IPS-20b (cell line): Measurements from ENCODE around the gene ZEB1.

Source experiments
- H3K27ac ChIP-seq: one replicate; pipeline ENCODE4 v1.5.1; 2013; ENCODE audit warnings: low read length
- H3K27me3 ChIP-seq: 2 replicates; pipeline ENCODE4 v1.6.1; 2013; ENCODE audit warnings: mild to moderate bottlenecking, low read length, inconsistent platforms; ENCODE audit not compliant: insufficient read depth
- H3K36me3 ChIP-seq: 2 replicates; pipeline ENCODE4 v1.6.1; 2013; ENCODE audit warnings: low read depth, mild to moderate bottlenecking, inconsistent platforms, low read length, moderate library complexity; ENCODE audit not compliant: insufficient read depth
- H3K4me1 ChIP-seq: 2 replicates; pipeline ENCODE4 v1.6.1; 2013; ENCODE audit warnings: mild to moderate bottlenecking, control low read depth, inconsistent platforms, low read length, moderate library complexity; ENCODE audit not compliant: insufficient read depth
- H3K4me3 ChIP-seq: 2 replicates; pipeline ENCODE4 v1.5.1; 2013; ENCODE audit warnings: mild to moderate bottlenecking, low read length, inconsistent platforms
- H3K9ac ChIP-seq: 2 replicates; pipeline ENCODE4 v1.6.1; 2013; ENCODE audit warnings: low read depth, mild to moderate bottlenecking, inconsistent platforms, low read length, moderate library complexity
- H3K9me3 ChIP-seq: 2 replicates; pipeline ENCODE4 v1.6.1; 2013; ENCODE audit warnings: mild to moderate bottlenecking, low read depth, low read length, inconsistent platforms; ENCODE audit not compliant: insufficient read depth

Gene ZEB1

GRCh38 chr10:31476088-31476487, 157.1 kb downstream of the ZEB1 start:
- Histone ChIP-seq H3K9ac (no peak overlapping the region), H3K27ac (no peak overlapping the region), H3K36me3 (no peaks in the 10 kb centered on the region), H3K9me3 (0 out of 2 replicates have a peak, but pooled peaks cover 8% of the 10 kb centered on the region), H3K4me3 (no peak overlapping the region), H3K4me1 (no peaks in the 10 kb centered on the region), H3K27me3 (no peaks in the 10 kb centered on the region)

GRCh38 chr10:31477584-31477983, 158.6 kb downstream of the ZEB1 start:
- no peaks in the 10 kb centered on the region for H3K36me3 ChIP-seq
- no peaks in the 10 kb centered on the region for H3K4me1 ChIP-seq
- H3K9me3 ChIP-seq, result 0 out of 2 replicates have a peak, but pooled peaks cover 8% of the 10 kb centered on the region
- no peak overlapping the region for H3K9ac ChIP-seq
- H3K27ac ChIP-seq, result no peak overlapping the region
- H3K4me3 ChIP-seq, result no peak overlapping the region
- no peaks in the 10 kb centered on the region for H3K27me3 ChIP-seq

GRCh38 chr10:31479752-31480151, 160.7 kb downstream of the ZEB1 start:
- Histone ChIP-seq H3K9ac (no peak overlapping the region), H3K9me3 (0 out of 2 replicates have a peak, but pooled peaks cover 8% of the 10 kb centered on the region), H3K4me1 (no peaks in the 10 kb centered on the region), H3K36me3 (no peaks in the 10 kb centered on the region), H3K27ac (no peak overlapping the region), H3K27me3 (no peaks in the 10 kb centered on the region), H3K4me3 (no peak overlapping the region)

GRCh38 chr10:31483546-31483945, 164.5 kb downstream of the ZEB1 start:
- Histone ChIP-seq H3K36me3 (no peaks in the 10 kb centered on the region), H3K27me3 (no peaks in the 10 kb centered on the region), H3K27ac (no peak overlapping the region), H3K4me1 (no peaks in the 10 kb centered on the region), H3K9me3 (no peaks in the 10 kb centered on the region), H3K9ac (no peak overlapping the region), H3K4me3 (no peak overlapping the region)

GRCh38 chr10:31484431-31485135, 165.6 kb downstream of the ZEB1 start:
- H3K4me3 ChIP-seq, result no peak overlapping the region
- no peak overlapping the region for H3K9ac ChIP-seq
- no peaks in the 10 kb centered on the region for H3K36me3 ChIP-seq
- H3K27me3 ChIP-seq, result no peaks in the 10 kb centered on the region
- H3K9me3 ChIP-seq, result no peaks in the 10 kb centered on the region
- H3K27ac ChIP-seq, result no peak overlapping the region
- H3K4me1 ChIP-seq, result no peaks in the 10 kb centered on the region

- no peak overlapping the region for H3K9ac ChIP-seq
- no peaks in the 10 kb centered on the region for H3K36me3 ChIP-seq
- no peaks in the 10 kb centered on the region for H3K27me3 ChIP-seq
- no peaks in the 10 kb centered on the region for H3K9me3 ChIP-seq
- no peaks in the 10 kb centered on the region; the same call in 1 of the 2 replicates for H3K4me1 ChIP-seq
- no peak overlapping the region for H3K4me3 ChIP-seq
- no peak overlapping the region for H3K27ac ChIP-seq
Measured at GRCh38 chr10:31490858-31491504, 172.0 kb downstream of the ZEB1 start.

- Histone ChIP-seq H3K27me3 (no peaks in the 10 kb centered on the region), H3K27ac (no peak overlapping the region), H3K9me3 (peaks cover 30% of the 10 kb centered on the region), H3K4me1 (no peaks in the 10 kb centered on the region), H3K9ac (no peak overlapping the region), H3K4me3 (no peak overlapping the region), H3K36me3 (no peaks in the 10 kb centered on the region)
Measured at GRCh38 chr10:31507427-31507826, 188.4 kb downstream of the ZEB1 start.

GRCh38 chr10:31508234-31508633, 189.2 kb downstream of the ZEB1 start:
- H3K36me3 ChIP-seq, result no peaks in the 10 kb centered on the region

GRCh38 chr10:31508882-31509281, 189.9 kb downstream of the ZEB1 start:
- Histone ChIP-seq H3K27ac (no peak overlapping the region), H3K4me1 (no peaks in the 10 kb centered on the region), H3K27me3 (no peaks in the 10 kb centered on the region), H3K36me3 (no peaks in the 10 kb centered on the region), H3K9ac (no peak overlapping the region), H3K4me3 (no peak overlapping the region), H3K9me3 (peaks cover 30% of the 10 kb centered on the region)

More at GRCh38 chr10:31508234-31508633, 189.2 kb downstream of the ZEB1 start:
- Histone ChIP-seq H3K4me1 (no peaks in the 10 kb centered on the region), H3K4me3 (no peak overlapping the region), H3K27ac (no peak overlapping the region), H3K9me3 (peaks cover 30% of the 10 kb centered on the region), H3K27me3 (no peaks in the 10 kb centered on the region), H3K9ac (no peak overlapping the region)

- no peak overlapping the region for H3K9ac ChIP-seq
- H3K36me3 ChIP-seq, result no peaks in the 10 kb centered on the region
- no peaks in the 10 kb centered on the region for H3K27me3 ChIP-seq
- no peaks in the 10 kb centered on the region for H3K4me1 ChIP-seq
- H3K27ac ChIP-seq, result no peak overlapping the region
- H3K4me3 ChIP-seq, result no peak overlapping the region
- peaks cover 29% of the 10 kb centered on the region for H3K9me3 ChIP-seq
Measured at GRCh38 chr10:31509989-31510388, 191.0 kb downstream of the ZEB1 start.

GRCh38 chr10:31515116-31515515, 196.1 kb downstream of the ZEB1 start:
- Histone ChIP-seq H3K9me3 (no peaks in the 10 kb centered on the region), H3K9ac (no peak overlapping the region), H3K27ac (no peak overlapping the region), H3K36me3 (no peaks in the 10 kb centered on the region), H3K4me3 (no peak overlapping the region), H3K27me3 (no peaks in the 10 kb centered on the region), H3K4me1 (no peaks in the 10 kb centered on the region)

GRCh38 chr10:31515819-31516402, 196.9 kb downstream of the ZEB1 start:
- no peak overlapping the region for H3K4me3 ChIP-seq
- no peaks in the 10 kb centered on the region for H3K4me1 ChIP-seq
- no peak overlapping the region for H3K9ac ChIP-seq
- H3K9me3 ChIP-seq, result no peaks in the 10 kb centered on the region
- no peak overlapping the region for H3K27ac ChIP-seq
- H3K36me3 ChIP-seq, result no peaks in the 10 kb centered on the region
- no peaks in the 10 kb centered on the region for H3K27me3 ChIP-seq
